ENCODE results near the gene CD36. TPM values are rescaled to one million over a fixed set of nuclear protein-coding genes. Genes with fewer than 3 reads are reported as not detected.

CD36 gene
- total RNA-seq, 1 experiment from 2014 or later, result 0.46 TPM

DNA sequence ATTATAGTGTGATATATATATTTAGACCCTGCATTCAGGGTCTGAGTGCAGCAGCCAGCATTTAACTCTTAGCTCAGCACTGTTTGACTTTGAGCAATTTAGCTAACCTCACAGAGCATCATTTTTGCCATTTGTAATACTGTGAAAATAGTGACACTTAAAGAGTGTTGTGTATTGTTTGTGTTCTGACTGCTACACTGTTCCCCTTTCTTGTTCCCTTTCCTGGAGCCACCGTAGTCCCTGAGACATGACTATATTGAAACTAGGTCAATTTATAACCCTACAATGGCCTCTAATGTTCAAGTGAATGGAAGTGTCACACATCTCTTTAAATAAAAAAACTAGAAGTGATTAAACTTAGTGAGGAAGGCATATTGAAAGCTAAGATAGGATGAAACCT lies 20.3 kb upstream of the CD36 start:
- in situ Hi-C loops (cut with HindIII; ENCODE audit: low pct_unique_long_range_greater_than_20kb, low sequenced_read_pairs), result no loop called here
- TF ChIP-seq SIN3A (IDR thresholded peaks at IDR 0.05; ENCODE audit: borderline replicate concordance, insufficient read depth, low read depth, low read length), result no peak
- TF ChIP-seq TCF7L2 (IDR thresholded peaks at IDR 0.05; ENCODE audit: low read depth, low read length), result no peak
- TF ChIP-seq, protein P1, sequence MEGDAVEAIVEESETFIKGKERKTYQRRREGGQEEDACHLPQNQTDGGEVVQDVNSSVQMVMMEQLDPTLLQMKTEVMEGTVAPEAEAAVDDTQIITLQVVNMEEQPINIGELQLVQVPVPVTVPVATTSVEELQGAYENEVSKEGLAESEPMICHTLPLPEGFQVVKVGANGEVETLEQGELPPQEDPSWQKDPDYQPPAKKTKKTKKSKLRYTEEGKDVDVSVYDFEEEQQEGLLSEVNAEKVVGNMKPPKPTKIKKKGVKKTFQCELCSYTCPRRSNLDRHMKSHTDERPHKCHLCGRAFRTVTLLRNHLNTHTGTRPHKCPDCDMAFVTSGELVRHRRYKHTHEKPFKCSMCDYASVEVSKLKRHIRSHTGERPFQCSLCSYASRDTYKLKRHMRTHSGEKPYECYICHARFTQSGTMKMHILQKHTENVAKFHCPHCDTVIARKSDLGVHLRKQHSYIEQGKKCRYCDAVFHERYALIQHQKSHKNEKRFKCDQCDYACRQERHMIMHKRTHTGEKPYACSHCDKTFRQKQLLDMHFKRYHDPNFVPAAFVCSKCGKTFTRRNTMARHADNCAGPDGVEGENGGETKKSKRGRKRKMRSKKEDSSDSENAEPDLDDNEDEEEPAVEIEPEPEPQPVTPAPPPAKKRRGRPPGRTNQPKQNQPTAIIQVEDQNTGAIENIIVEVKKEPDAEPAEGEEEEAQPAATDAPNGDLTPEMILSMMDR (IDR thresholded peaks at IDR 0.05), result no peak
- no peak for TF ChIP-seq POLR2AphosphoS5 (IDR thresholded peaks at IDR 0.05; ENCODE audit: low read depth, low read length)
- TF ChIP-seq, protein P2, sequence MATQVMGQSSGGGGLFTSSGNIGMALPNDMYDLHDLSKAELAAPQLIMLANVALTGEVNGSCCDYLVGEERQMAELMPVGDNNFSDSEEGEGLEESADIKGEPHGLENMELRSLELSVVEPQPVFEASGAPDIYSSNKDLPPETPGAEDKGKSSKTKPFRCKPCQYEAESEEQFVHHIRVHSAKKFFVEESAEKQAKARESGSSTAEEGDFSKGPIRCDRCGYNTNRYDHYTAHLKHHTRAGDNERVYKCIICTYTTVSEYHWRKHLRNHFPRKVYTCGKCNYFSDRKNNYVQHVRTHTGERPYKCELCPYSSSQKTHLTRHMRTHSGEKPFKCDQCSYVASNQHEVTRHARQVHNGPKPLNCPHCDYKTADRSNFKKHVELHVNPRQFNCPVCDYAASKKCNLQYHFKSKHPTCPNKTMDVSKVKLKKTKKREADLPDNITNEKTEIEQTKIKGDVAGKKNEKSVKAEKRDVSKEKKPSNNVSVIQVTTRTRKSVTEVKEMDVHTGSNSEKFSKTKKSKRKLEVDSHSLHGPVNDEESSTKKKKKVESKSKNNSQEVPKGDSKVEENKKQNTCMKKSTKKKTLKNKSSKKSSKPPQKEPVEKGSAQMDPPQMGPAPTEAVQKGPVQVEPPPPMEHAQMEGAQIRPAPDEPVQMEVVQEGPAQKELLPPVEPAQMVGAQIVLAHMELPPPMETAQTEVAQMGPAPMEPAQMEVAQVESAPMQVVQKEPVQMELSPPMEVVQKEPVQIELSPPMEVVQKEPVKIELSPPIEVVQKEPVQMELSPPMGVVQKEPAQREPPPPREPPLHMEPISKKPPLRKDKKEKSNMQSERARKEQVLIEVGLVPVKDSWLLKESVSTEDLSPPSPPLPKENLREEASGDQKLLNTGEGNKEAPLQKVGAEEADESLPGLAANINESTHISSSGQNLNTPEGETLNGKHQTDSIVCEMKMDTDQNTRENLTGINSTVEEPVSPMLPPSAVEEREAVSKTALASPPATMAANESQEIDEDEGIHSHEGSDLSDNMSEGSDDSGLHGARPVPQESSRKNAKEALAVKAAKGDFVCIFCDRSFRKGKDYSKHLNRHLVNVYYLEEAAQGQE (IDR thresholded peaks at IDR 0.05; ENCODE audit: insufficient read depth in 1 of 2, low read depth in 2 of 2, low read length in 1 of 2), result no peak
- CTCF ChIA-PET, result no interaction called here
- Histone ChIP-seq H3K4me1 (ENCODE audit: control insufficient read depth, insufficient read depth, low read length) (no peaks in the 10 kb centered on the region), H3K27me3 (ENCODE audit: control insufficient read depth, insufficient read depth, low read length) (no peaks in the 10 kb centered on the region), H3K4me3 (ENCODE audit: low read depth in 2 of 2, low read length in 2 of 2) (no peak overlapping the region), H3K36me3 (ENCODE audit: control insufficient read depth, insufficient read depth, low read length) (no peaks in the 10 kb centered on the region), H3K9me3 (ENCODE audit: control insufficient read depth, insufficient read depth, low read depth, low read length) (no peaks in the 10 kb centered on the region), H3K27ac (ENCODE audit: low read length) (no peak overlapping the region)
- intact Hi-C loops (cut with micrococcal nuclease; ENCODE audit: unreplicated experiment), result no loop called here
- BruUV-seq (replicated peaks), result no TSS peak
- POLR2A ChIA-PET, result no interaction called here
- ATAC-seq, result no peak
- DNase-seq (ENCODE audit: low read depth, low spot score), result no peak

DNA sequence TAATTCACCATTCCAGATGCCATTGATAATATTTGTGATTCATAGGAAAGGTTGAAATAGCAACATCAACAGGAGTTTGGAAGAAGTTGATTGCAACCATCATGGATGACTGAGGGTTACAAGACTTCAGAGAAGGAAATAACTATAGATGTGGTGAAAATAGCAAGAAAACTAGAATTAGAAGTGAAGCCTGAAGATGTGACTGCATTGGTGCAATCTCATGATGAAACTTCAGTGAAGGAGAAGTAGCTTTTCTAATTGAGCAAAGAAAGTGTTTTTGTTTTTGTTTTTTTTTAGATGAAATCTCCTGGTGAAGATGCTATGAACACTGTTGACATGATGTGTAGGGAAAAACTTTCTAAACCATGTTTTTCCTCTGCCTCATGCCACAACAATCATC lies 18.7 kb upstream of the CD36 start:
- CTCF ChIA-PET, result no interaction called here
- Histone ChIP-seq H3K4me1 (ENCODE audit: control insufficient read depth, insufficient read depth, low read length) (no peaks in the 10 kb centered on the region), H3K27me3 (ENCODE audit: control insufficient read depth, insufficient read depth, low read length) (no peaks in the 10 kb centered on the region), H3K27ac (ENCODE audit: low read length) (no peak overlapping the region), H3K36me3 (ENCODE audit: control insufficient read depth, insufficient read depth, low read length) (no peaks in the 10 kb centered on the region), H3K9me3 (ENCODE audit: control insufficient read depth, insufficient read depth, low read depth, low read length) (no peaks in the 10 kb centered on the region), H3K4me3 (ENCODE audit: low read depth in 2 of 2, low read length in 2 of 2) (no peak overlapping the region)
- in situ Hi-C loops (cut with HindIII; ENCODE audit: low pct_unique_long_range_greater_than_20kb, low sequenced_read_pairs) (no loop called here), intact Hi-C loops (cut with micrococcal nuclease; ENCODE audit: unreplicated experiment) (no loop called here)
- ATAC-seq, result no peak
- BruUV-seq (replicated peaks), result no TSS peak
- POLR2A ChIA-PET, result no interaction called here
- no peak for DNase-seq (ENCODE audit: low read depth, low spot score)
- no peak for TF ChIP-seq SIN3A (IDR thresholded peaks at IDR 0.05; ENCODE audit: borderline replicate concordance, insufficient read depth, low read depth, low read length)
- TF ChIP-seq POLR2AphosphoS5 (IDR thresholded peaks at IDR 0.05; ENCODE audit: low read depth, low read length), result no peak
- TF ChIP-seq, protein P2 (IDR thresholded peaks at IDR 0.05; ENCODE audit: insufficient read depth in 1 of 2, low read depth in 2 of 2, low read length in 1 of 2), result no peak
- TF ChIP-seq, protein P1 (IDR thresholded peaks at IDR 0.05), result no peak
- TF ChIP-seq TCF7L2 (IDR thresholded peaks at IDR 0.05; ENCODE audit: low read depth, low read length), result no peak

Data from Panc1 (cell line).